HCT116 (cell line): ENCODE results near the gene PARD6G. TPM values are rescaled to one million over a fixed set of nuclear protein-coding genes. Genes with fewer than 3 reads are reported as not detected.

Source experiments
- ATAC-seq: fragments of 200-7000 bp; cut with Tn5 transposase; 2 replicates; pipeline ENCODE4 v1.9.1; 2020; ENCODE audit warnings: mild to moderate bottlenecking, moderate library complexity
- BruUV-seq: library from RNA; stranded (reverse); fragments of 400-500 nt; replicated peaks from 2 replicates; lab custom pipeline; 2021; lab: Mats Ljungman, UMichigan
- CTCF ChIA-PET: fragments of 300-600 bp; sonication (Branson Sonifier 250); formaldehyde crosslinking; loops from one replicate; lab custom pipeline; 2021; ENCODE audit warnings: antibody characterized with exemption; lab: Charles Lee
- POLR2A ChIA-PET: fragments of 300-600, 350-600 bp; sonication (Branson Sonifier 250); formaldehyde crosslinking; loops from one replicate; lab custom pipeline; 2021; ENCODE audit warnings: antibody characterized with exemption; lab: Charles Lee
- RAD21 ChIA-PET, 2 experiments: fragments of 300-600 bp; sonication (Branson Sonifier 250); formaldehyde crosslinking; loops; one replicate each; lab custom pipeline; 2023; ENCODE audit warnings: low total read pairs in 2 of 2; ENCODE audit not compliant: uncharacterized antibody in 2 of 2, unreplicated experiment in 2 of 2, low non-redundant PET in 1 of 2; lab: Charles Lee
- DNase-seq: peaks from one replicate; pipeline ENCODE4 v3.0.0-alpha.2; 2010; ENCODE audit warnings: low read depth, low spot score
- H2AFZ ChIP-seq: fragments of 200-600 bp; shearing (Covaris generic), sonication (generic); 2 replicates; pipeline ENCODE4 v1.6.1; 2017; ENCODE audit warnings: low read depth, mixed run types, mixed read lengths, antibody characterized with exemption, low read length; ENCODE audit not compliant: poor library complexity, severe bottlenecking
- H3K27ac ChIP-seq: 2 replicates; pipeline ENCODE4 v1.5.1; 2012; ENCODE audit warnings: low read depth, low read length
- H3K27me3 ChIP-seq: fragments of 200-600 bp; sonication (generic); 2 replicates; pipeline ENCODE4 v1.6.1; 2016; ENCODE audit warnings: mixed run types, low read length, mixed read lengths; ENCODE audit not compliant: insufficient read depth
- H3K36me3 ChIP-seq, 2 experiments: fragments of 200-500 bp in 1 of 2; fragments of 200-600 bp in 1 of 2; sonication (Bioruptor generic) in 1 of 2; sonication (generic) in 1 of 2; 2 replicates each; pipeline versions ENCODE4 v1.5.1 to v1.6.1; 2014 to 2016; ENCODE audit warnings: low read length in 2 of 2, inconsistent platforms in 1 of 2, mixed read lengths in 1 of 2, mixed run types in 1 of 2; ENCODE audit not compliant: insufficient read depth in 2 of 2, control insufficient read depth in 1 of 2
- H3K4me1 ChIP-seq, 2 experiments: fragments of 200-600 bp in 1 of 2; sonication (generic) in 1 of 2; 2 replicates each; pipeline versions ENCODE4 v1.5.1 to v1.6.1; 2012 to 2017; ENCODE audit warnings: low read length in 2 of 2, inconsistent platforms in 1 of 2, mild to moderate bottlenecking in 1 of 2, mixed read lengths in 1 of 2, mixed run types in 1 of 2, moderate library complexity in 1 of 2; ENCODE audit not compliant: insufficient read depth in 2 of 2, control insufficient read depth in 1 of 2
- H3K4me2 ChIP-seq: fragments of 200-600 bp; sonication (generic); 2 replicates; pipeline ENCODE4 v1.6.1; 2017; ENCODE audit warnings: mixed run types, low read length, mixed read lengths
- H3K4me3 ChIP-seq, 2 experiments: fragments of 200-600 bp in 1 of 2; sonication (generic) in 1 of 2; replicated peaks in 1 of 2; 2 replicates each; pipeline ENCODE4 v1.5.1; 2011 to 2016; ENCODE audit warnings: low read length in 2 of 2, control low read depth in 1 of 2, low read depth in 1 of 2, mild to moderate bottlenecking in 1 of 2, mixed read lengths in 1 of 2, mixed run types in 1 of 2
- H3K79me2 ChIP-seq: fragments of 200-600 bp; sonication (generic); 2 replicates; pipeline ENCODE4 v1.6.1; 2017; ENCODE audit warnings: mild to moderate bottlenecking, mixed run types, low read length, moderate library complexity, mixed read lengths; ENCODE audit not compliant: insufficient read depth
- H3K9ac ChIP-seq: fragments of 200-600 bp; sonication (generic); 2 replicates; pipeline ENCODE4 v1.6.1; 2016; ENCODE audit warnings: low read length, mixed read lengths
- H3K9me2 ChIP-seq: fragments of 200-600 bp; sonication (generic), shearing (Covaris generic); 2 replicates; pipeline ENCODE4 v1.6.1; 2017; ENCODE audit warnings: mixed run types, mild to moderate bottlenecking, moderate library complexity; ENCODE audit not compliant: insufficient read depth
- H3K9me3 ChIP-seq, 2 experiments: fragments of 200-500 bp in 1 of 2; fragments of 200-600 bp in 1 of 2; sonication (Bioruptor generic) in 1 of 2; sonication (generic) in 1 of 2; 2 replicates each; pipeline ENCODE4 v1.6.1; 2014 to 2017; ENCODE audit warnings: low read length in 2 of 2, mixed read lengths in 2 of 2, inconsistent platforms in 1 of 2, low read depth in 1 of 2, mild to moderate bottlenecking in 1 of 2, mixed run types in 1 of 2, moderate library complexity in 1 of 2; ENCODE audit not compliant: control insufficient read depth in 1 of 2, insufficient read depth in 1 of 2
- H4K20me1 ChIP-seq: fragments of 200-600 bp; sonication (generic), shearing (Covaris generic); 2 replicates; pipeline ENCODE4 v1.6.1; 2017; ENCODE audit warnings: mixed run types, mild to moderate bottlenecking, moderate library complexity; ENCODE audit not compliant: insufficient read depth
- POLR2A ChIP-seq: IDR thresholded peaks from 2 replicates; pipeline ENCODE4 v1.7.0; 2011; ENCODE audit warnings: borderline replicate concordance; ENCODE audit not compliant: insufficient read depth, insufficient read length; ENCODE audit errors: extremely low read depth
- REST ChIP-seq: IDR thresholded peaks from 2 replicates; pipeline ENCODE4 v1.6.1; 2012; ENCODE audit warnings: low read depth
- SIN3A ChIP-seq: IDR thresholded peaks from 2 replicates; pipeline ENCODE4 v1.6.1; 2012; ENCODE audit warnings: low read depth
- intact Hi-C: fragments of 100-400 bp; cut with micrococcal nuclease; formaldehyde crosslinking; loops from 2 replicates; pipeline ENCODE4 v1.10.0; 2022
- total RNA-seq: library from RNA; stranded (reverse); gene quantifications from one replicate; pipeline ENCODE4 v1.2.1, GENCODE V29; 2021; ENCODE audit not compliant: unreplicated experiment

The PARD6G gene
- total RNA-seq, 1 experiment from 2014 or later: 12.8 TPM

DNA sequence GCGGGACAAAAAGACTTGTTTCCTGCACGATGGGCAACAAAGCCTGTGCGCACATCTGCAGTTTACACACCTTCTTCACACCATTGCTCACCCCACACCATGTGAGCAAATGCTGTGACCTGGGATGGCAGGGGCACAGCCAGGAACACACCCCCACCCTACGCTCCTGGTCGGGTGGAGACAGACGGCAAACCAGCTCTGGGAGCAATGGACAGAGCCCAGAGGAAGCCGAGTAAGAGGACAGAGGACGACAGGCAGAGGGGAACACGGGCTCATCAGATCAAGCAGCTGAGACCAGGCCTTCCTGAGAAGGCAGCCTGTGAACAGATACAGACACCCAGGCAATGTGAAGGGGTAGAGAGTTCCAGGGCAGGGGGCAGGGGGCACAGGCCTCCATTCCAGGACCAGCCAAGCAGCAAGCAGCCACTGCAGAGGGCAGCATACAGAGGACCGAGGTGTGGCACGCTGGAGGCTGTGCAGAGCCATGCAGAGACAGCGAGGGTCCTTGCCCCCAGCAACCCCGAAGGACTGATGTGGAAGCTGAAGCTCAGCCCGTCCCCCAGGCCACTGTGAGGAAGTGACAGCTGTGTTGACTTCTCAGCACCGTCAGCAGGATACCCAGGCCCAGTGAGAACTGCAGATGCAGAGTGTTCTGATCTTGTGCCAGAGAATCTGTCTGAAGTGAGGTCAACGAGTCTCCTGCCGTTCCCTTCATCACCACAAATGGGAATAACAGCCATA lies 46.2 kb downstream of the PARD6G start:
- H3K79me2 ChIP-seq: no peaks in the 10 kb centered on the region
- no peaks in the 10 kb centered on the region for H3K27me3 ChIP-seq
- no peak overlapping the region for H3K27ac ChIP-seq
- H3K9me2 ChIP-seq: no peaks in the 10 kb centered on the region
- CTCF ChIA-PET: no interaction called here
- H3K36me3 ChIP-seq: no peaks in the 10 kb centered on the region
- no peak overlapping the region for H3K9ac ChIP-seq
- POLR2A ChIA-PET: no interaction called here
- H2AFZ ChIP-seq: no peak overlapping the region
- H3K4me3 ChIP-seq: no peak overlapping the region
- no peaks in the 10 kb centered on the region for H4K20me1 ChIP-seq
- BruUV-seq: no TSS peak
- RAD21 ChIA-PET: no interaction called here
- H3K4me1 ChIP-seq: no peaks in the 10 kb centered on the region
- H3K4me2 ChIP-seq: no peak overlapping the region
- TF ChIP-seq SIN3A (no peak), POLR2A (no peak), REST (no peak)
- H3K9me3 ChIP-seq: no peaks in the 10 kb centered on the region
- ATAC-seq: no peak
- DNase-seq: no peak
- intact Hi-C loops: no loop called here
